ENCODE data around the gene TK1. TPM values are rescaled to one million over a fixed set of nuclear protein-coding genes. Genes with fewer than 3 reads are reported as not detected.

TK1 gene
- total and polyA plus RNA-seq, 5 experiments from 2014 or later, result 0.18 to 1.1 TPM; not detected in 3

GRCh38 chr17:78211032-78211431 is 24.2 kb upstream of the TK1 start:
- no peaks in the 10 kb centered on the region for H3K9me3 Mint-ChIP-seq
- peaks cover 4 to 11% (median 10%) of the 10 kb centered on the region in 4 donors for H3K4me1 Mint-ChIP-seq
- no peaks in the 10 kb centered on the region for H3K36me3 Mint-ChIP-seq
- ATAC-seq (no peak), DNase-seq (no peak)
- POLR2A ChIA-PET, result no interaction called here
- H3K4me3 Mint-ChIP-seq, result no peak overlapping the region
- H3K27me3 Mint-ChIP-seq, result no peaks in the 10 kb centered on the region
- H3K27ac Mint-ChIP-seq, result no peak overlapping the region

DNA sequence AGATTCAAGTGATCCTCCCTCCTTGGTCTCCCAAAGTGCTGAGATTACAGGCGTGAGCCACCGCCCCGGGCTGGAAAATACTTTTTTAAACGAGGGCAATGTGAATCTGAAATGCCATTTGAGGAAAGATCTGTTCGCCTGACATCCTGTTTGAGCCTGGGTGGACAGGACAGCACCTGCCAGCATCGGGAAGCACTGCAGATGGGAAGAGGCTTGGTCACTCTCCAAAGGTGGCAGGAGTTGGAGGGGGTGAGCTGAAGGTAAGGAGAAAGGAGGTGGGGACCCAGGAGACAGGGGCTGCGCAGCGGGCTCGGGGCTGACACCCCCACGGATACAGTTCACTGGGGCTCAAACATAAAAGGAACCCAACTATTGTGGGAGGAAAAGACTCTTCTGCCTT is 23.3 kb upstream of the TK1 start:
- H3K4me3 Mint-ChIP-seq, result no peak overlapping the region
- DNase-seq, result no peak
- H3K27ac Mint-ChIP-seq, result no peak overlapping the region
- no peaks in the 10 kb centered on the region for H3K36me3 Mint-ChIP-seq
- peaks cover 4 to 11% (median 10%) of the 10 kb centered on the region in 4 donors for H3K4me1 Mint-ChIP-seq
- no peak for ATAC-seq
- no peaks in the 10 kb centered on the region for H3K27me3 Mint-ChIP-seq
- H3K9me3 Mint-ChIP-seq, result no peaks in the 10 kb centered on the region
- POLR2A ChIA-PET, result no interaction called here

GRCh38 chr17:78208486-78208885 is 21.6 kb upstream of the TK1 start:
- no peaks in the 10 kb centered on the region for H3K36me3 Mint-ChIP-seq

GRCh38 chr17:78206298-78206697 is 19.4 kb upstream of the TK1 start:
- H3K9me3 Mint-ChIP-seq, result no peaks in the 10 kb centered on the region
- H3K36me3 Mint-ChIP-seq, result no peaks in the 10 kb centered on the region
- ATAC-seq, result no peak
- no peaks in the 10 kb centered on the region for H3K4me1 Mint-ChIP-seq
- POLR2A ChIA-PET, result interaction anchor here (0.7 kb wide), 1 partner anchor 18 kb away, joined by 6 read pairs; no protein-coding TSS in a partner anchor
- no peak for DNase-seq
- no peak overlapping the region for H3K27ac Mint-ChIP-seq
- H3K27me3 Mint-ChIP-seq, result no peaks in the 10 kb centered on the region
- H3K4me3 Mint-ChIP-seq, result no peak overlapping the region

More at GRCh38 chr17:78208486-78208885, 21.6 kb upstream of the TK1 start:
- peaks cover 0 to 1% (median 0%) of the 10 kb centered on the region in 4 donors for H3K4me1 Mint-ChIP-seq
- H3K4me3 Mint-ChIP-seq, result no peak overlapping the region
- no peak for ATAC-seq
- no peaks in the 10 kb centered on the region for H3K27me3 Mint-ChIP-seq
- H3K9me3 Mint-ChIP-seq, result no peaks in the 10 kb centered on the region
- DNase-seq, result no peak
- no peak overlapping the region for H3K27ac Mint-ChIP-seq
- POLR2A ChIA-PET, result no interaction called here

DNA sequence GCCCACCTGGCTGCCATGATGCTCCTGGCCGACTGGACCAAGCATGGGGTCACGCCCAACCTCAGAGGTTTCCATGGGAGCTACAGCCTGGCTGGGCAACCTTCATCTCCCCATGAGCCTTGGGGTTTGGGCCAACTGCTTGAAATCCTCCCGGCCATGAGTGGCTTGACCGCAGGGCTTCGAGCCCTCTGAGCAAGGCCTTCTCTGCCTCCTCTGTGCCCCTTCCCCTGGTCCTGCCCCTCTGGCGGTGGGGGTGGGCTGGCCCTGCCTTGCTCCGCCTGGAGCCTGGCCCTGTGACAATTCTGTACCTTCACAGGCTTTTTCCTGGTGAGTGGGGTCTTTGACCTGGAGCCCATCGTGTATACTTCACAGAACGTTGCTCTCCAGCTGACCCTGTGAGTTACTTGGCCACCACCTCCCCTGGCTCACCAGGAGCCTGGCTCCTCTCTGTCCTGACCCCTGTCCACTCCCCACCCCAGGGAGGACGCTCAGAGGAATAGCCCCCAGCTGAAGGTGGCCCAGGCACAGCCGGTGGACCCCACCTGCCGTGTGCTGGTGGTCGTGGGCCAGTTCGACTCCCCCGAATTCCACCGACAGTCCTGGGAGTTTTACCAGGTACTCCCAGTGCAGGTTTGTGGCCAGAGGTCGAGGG is 18.4 kb upstream of the TK1 start:
- ATAC-seq, result no peak
- H3K4me3 Mint-ChIP-seq, result no peak overlapping the region
- POLR2A ChIA-PET, result no interaction called here

DNA sequence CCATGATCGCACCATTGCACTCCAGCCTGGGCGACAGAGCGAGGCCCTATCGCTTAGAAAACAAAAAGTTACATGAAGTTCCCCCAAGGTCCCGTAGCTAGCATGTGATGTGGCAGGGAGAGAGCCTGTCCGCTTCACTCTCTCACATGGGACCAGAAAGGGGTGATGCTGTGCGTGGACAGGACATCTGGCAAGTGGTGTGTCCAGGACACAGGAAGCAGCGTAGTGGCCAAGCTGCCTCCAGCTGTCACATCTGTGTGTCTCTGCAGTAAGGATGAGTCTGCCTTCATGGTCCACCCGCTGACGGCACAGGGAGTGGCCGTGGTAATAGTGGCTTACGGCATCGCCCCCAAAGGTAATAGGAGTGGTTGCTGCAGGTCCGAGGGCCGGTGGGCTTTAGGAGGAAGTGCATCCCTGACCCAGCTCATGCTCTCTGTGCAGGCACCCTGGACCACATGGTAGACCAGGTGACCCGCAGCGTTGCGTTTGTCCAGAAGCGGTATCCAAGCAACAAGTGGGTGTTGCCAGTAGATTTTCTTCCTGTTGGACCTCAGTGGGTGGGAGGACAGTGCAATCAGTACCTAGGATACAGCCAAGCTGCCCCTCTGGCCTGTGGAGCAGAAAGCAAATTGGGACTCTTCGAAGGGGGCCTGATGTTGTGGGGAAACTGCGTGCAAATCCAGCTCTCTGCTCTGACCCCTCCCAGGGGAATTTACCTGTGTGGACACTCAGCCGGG is 17.7 kb upstream of the TK1 start:
- H3K27ac Mint-ChIP-seq, result peak overlapping the region in 1 of 10 donors; percentile 7
- H3K27me3 Mint-ChIP-seq, result no peaks in the 10 kb centered on the region
- POLR2A ChIA-PET, result interaction anchor here (0.5 to 0.6 kb wide), 2 partner anchors 134 to 1487 kb away, joined by 3 to 7 read pairs; no protein-coding TSS in a partner anchor
- H3K36me3 Mint-ChIP-seq, result no peaks in the 10 kb centered on the region
- H3K4me3 Mint-ChIP-seq, result no peak overlapping the region
- DNase-seq (no peak), ATAC-seq (no peak)
- no peaks in the 10 kb centered on the region for H3K9me3 Mint-ChIP-seq
- no peaks in the 10 kb centered on the region for H3K4me1 Mint-ChIP-seq

More for the DNA sequence above, 18.4 kb upstream of the TK1 start:
- no peaks in the 10 kb centered on the region for H3K9me3 Mint-ChIP-seq
- H3K36me3 Mint-ChIP-seq, result no peaks in the 10 kb centered on the region
- H3K4me1 Mint-ChIP-seq, result no peaks in the 10 kb centered on the region
- no peak for DNase-seq
- no peaks in the 10 kb centered on the region for H3K27me3 Mint-ChIP-seq
- no peak overlapping the region for H3K27ac Mint-ChIP-seq

DNA sequence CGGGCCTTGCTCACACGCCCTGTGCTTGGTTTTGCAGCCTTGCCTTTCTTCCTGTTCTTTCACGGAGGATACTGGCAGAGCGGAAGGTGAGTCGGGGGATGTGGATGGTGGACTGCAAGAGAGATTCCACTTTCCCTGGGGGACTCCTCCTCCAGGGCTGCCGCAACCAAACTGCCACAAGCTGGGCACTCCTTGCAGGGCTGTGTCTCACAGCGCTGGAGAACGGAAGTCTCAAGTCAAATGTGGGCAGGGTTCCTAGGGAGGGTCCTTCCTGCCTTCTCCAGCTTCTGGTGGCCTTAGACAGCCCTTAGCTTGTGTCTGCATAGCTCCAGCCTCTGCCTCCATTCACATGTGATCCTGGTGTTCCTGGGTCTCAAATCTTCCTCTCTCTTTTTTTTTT is 15.8 kb upstream of the TK1 start:
- Mint-ChIP-seq H3K27me3 (no peaks in the 10 kb centered on the region), H3K4me3 (no peak overlapping the region), H3K27ac (no peak overlapping the region), H3K9me3 (no peaks in the 10 kb centered on the region), H3K36me3 (no peaks in the 10 kb centered on the region), H3K4me1 (peaks cover 0 to 5% (median 0%) of the 10 kb centered on the region in 4 donors)
- ATAC-seq (no peak), DNase-seq (no peak)
- POLR2A ChIA-PET, result interaction anchor here (0.6 to 0.7 kb wide), 3 partner anchors 11 to 239 kb away, joined by 4 to 6 read pairs (median 5); partner anchors contain the start of gene BIRC5

DNA sequence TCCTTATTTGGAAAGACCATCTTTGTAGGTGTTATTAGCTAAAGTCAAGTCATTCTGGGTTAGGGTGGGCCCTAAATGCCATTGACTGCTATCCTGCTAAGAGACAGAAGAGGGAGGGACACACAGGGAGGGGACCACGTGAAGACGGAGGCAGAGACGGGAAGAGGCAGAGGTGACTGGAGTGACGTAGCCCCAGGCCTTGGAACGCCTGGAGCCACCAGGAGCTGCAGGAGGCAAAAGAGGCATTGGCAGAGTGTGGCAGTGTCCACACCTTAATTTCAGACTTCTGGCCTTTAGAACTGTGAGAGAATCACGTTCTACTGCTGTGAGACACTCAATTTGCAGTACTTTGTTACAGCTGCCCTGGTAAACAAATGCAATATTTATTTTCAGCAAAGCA is 13.6 kb upstream of the TK1 start:
- Mint-ChIP-seq H3K9me3 (no peaks in the 10 kb centered on the region), H3K27me3 (no peaks in the 10 kb centered on the region), H3K27ac (no peak overlapping the region), H3K4me3 (no peak overlapping the region), H3K36me3 (no peaks in the 10 kb centered on the region), H3K4me1 (peaks cover 0 to 5% (median 0%) of the 10 kb centered on the region in 4 donors)
- no peak for ATAC-seq
- POLR2A ChIA-PET, result no interaction called here
- DNase-seq, result no peak

- peak overlapping the region in 1 of 10 donors; percentile 75 for H3K27ac Mint-ChIP-seq
- POLR2A ChIA-PET, result no interaction called here
- ATAC-seq (no peak), DNase-seq (no peak)
- H3K36me3 Mint-ChIP-seq, result no peaks in the 10 kb centered on the region
- H3K4me3 Mint-ChIP-seq, result no peak overlapping the region
- no peaks in the 10 kb centered on the region for H3K9me3 Mint-ChIP-seq
- H3K4me1 Mint-ChIP-seq, result peaks cover 0 to 5% (median 0%) of the 10 kb centered on the region in 4 donors
- H3K27me3 Mint-ChIP-seq, result no peaks in the 10 kb centered on the region
These were observed 10.4 kb upstream of the TK1 start for GRCh38 chr17:78197147-78197832.

- Mint-ChIP-seq H3K4me3 (no peak overlapping the region), H3K9me3 (no peaks in the 10 kb centered on the region), H3K27ac (no peak overlapping the region), H3K27me3 (no peaks in the 10 kb centered on the region), H3K4me1 (peaks cover 0 to 5% (median 0%) of the 10 kb centered on the region in 4 donors), H3K36me3 (no peaks in the 10 kb centered on the region)
- POLR2A ChIA-PET, result interaction anchor here (0.6 kb wide), 1 partner anchor 15 kb away, joined by 5 read pairs; no protein-coding TSS in a partner anchor
- DNase-seq (no peak), ATAC-seq (no peak)
These were observed 9.9 kb upstream of the TK1 start for GRCh38 chr17:78196716-78197115.

- Mint-ChIP-seq H3K36me3 (no peaks in the 10 kb centered on the region), H3K27me3 (no peaks in the 10 kb centered on the region), H3K27ac (peak overlapping the region in 4 of 10 donors; percentile 10 to 70 (median 53)), H3K4me1 (peaks cover 5 to 17% (median 10%) of the 10 kb centered on the region in 4 donors), H3K9me3 (no peaks in the 10 kb centered on the region), H3K4me3 (peak overlapping the region; percentile 12 to 89 (median 71))
- DNase-seq (no peak), ATAC-seq (peak in 1 of 2 donors; percentile 2)
- POLR2A ChIA-PET, result interaction anchor here (0.5 to 1.2 kb wide), 5 partner anchors 13 to 740 kb away, joined by 3 to 4 read pairs (median 3); no protein-coding TSS in a partner anchor
These were observed 716 bp downstream of the TK1 start for GRCh38 chr17:78185981-78186691.

- peak overlapping the region in 3 of 10 donors; percentile 0 to 7 (median 4) for H3K4me3 Mint-ChIP-seq
- POLR2A ChIA-PET, result no interaction called here
- peak overlapping the region in 2 of 10 donors; percentile 6 to 31 for H3K27ac Mint-ChIP-seq
- no peaks in the 10 kb centered on the region for H3K36me3 Mint-ChIP-seq
- DNase-seq (no peak), ATAC-seq (no peak)
- no peaks in the 10 kb centered on the region for H3K9me3 Mint-ChIP-seq
- H3K27me3 Mint-ChIP-seq, result no peaks in the 10 kb centered on the region
- H3K4me1 Mint-ChIP-seq, result peaks cover 9 to 23% (median 13%) of the 10 kb centered on the region in 4 donors
These were observed 2.0 kb downstream of the TK1 start for GRCh38 chr17:78184868-78185267.

Data from naive thymus-derived CD8-positive, alpha-beta T cell (primary cell).